H9 (cell line): ENCODE measurements around the gene MBD5. TPM values are rescaled to one million over a fixed set of nuclear protein-coding genes. Genes with fewer than 3 reads are reported as not detected.

Source experiments
- DNase-seq: peaks from one replicate; pipeline ENCODE4 v3.0.0-alpha.2; 2017
- H2AFZ ChIP-seq: one replicate; pipeline ENCODE4 v1.6.1; 2013; ENCODE audit warnings: mild to moderate bottlenecking, low read length, control low read depth, moderate library complexity
- H2AK5ac ChIP-seq: 2 replicates; pipeline ENCODE4 v1.6.1; 2013; ENCODE audit warnings: low read length, control low read depth, mixed read lengths; ENCODE audit not compliant: insufficient read length
- H2BK120ac ChIP-seq: one replicate; pipeline ENCODE4 v1.6.1; 2013; ENCODE audit warnings: low read depth, mild to moderate bottlenecking, low read length, control low read depth, inconsistent platforms; ENCODE audit not compliant: poor library complexity, severe bottlenecking
- H2BK12ac ChIP-seq: 2 replicates; pipeline ENCODE4 v1.6.1; 2013; ENCODE audit warnings: low read length, control low read depth, mixed read lengths, low read depth; ENCODE audit not compliant: insufficient read length
- H2BK15ac ChIP-seq: 2 replicates; pipeline ENCODE4 v1.6.1; 2013; ENCODE audit warnings: low read depth, low read length, control low read depth
- H2BK20ac ChIP-seq: one replicate; pipeline ENCODE4 v1.6.1; 2013; ENCODE audit warnings: low read depth, mild to moderate bottlenecking, low read length, control low read depth, inconsistent platforms; ENCODE audit not compliant: poor library complexity, severe bottlenecking
- H2BK5ac ChIP-seq: 2 replicates; pipeline ENCODE4 v1.6.1; 2013; ENCODE audit warnings: low read length, control low read depth, mixed read lengths; ENCODE audit not compliant: insufficient read length
- H3K14ac ChIP-seq: 2 replicates; pipeline ENCODE4 v1.6.1; 2013; ENCODE audit warnings: low read length, control low read depth; ENCODE audit not compliant: insufficient read depth
- H3K18ac ChIP-seq: 2 replicates; pipeline ENCODE4 v1.6.1; 2013; ENCODE audit warnings: low read depth, mild to moderate bottlenecking, mixed read lengths, low read length, control low read depth; ENCODE audit not compliant: insufficient read length
- H3K23ac ChIP-seq: 2 replicates; pipeline ENCODE4 v1.6.1; 2013; ENCODE audit warnings: low read length, control low read depth, mixed read lengths, low read depth; ENCODE audit not compliant: insufficient read length
- H3K23me2 ChIP-seq: 2 replicates; pipeline ENCODE4 v1.6.1; 2013; ENCODE audit warnings: low read depth, mild to moderate bottlenecking, mixed read lengths, low read length, control low read depth; ENCODE audit not compliant: insufficient read length, poor library complexity, severe bottlenecking
- H3K27ac ChIP-seq: 2 replicates; pipeline ENCODE4 v1.5.1; 2013; ENCODE audit warnings: low read length, control low read depth, mixed read lengths, low read depth; ENCODE audit not compliant: insufficient read length
- H3K27me3 ChIP-seq: 2 replicates; pipeline ENCODE4 v1.6.1; 2013; ENCODE audit warnings: low read length, control low read depth, inconsistent platforms; ENCODE audit not compliant: insufficient read depth
- H3K4ac ChIP-seq: 2 replicates; pipeline ENCODE4 v1.6.1; 2013; ENCODE audit warnings: low read depth, mild to moderate bottlenecking, control low read depth, inconsistent platforms, low read length, moderate library complexity
- H3K4me1 ChIP-seq: 2 replicates; pipeline ENCODE4 v1.6.1; 2013; ENCODE audit warnings: low read length, control low read depth, inconsistent platforms; ENCODE audit not compliant: insufficient read depth
- H3K4me2 ChIP-seq: 2 replicates; pipeline ENCODE4 v1.6.1; 2013; ENCODE audit warnings: low read length, control low read depth, mixed read lengths; ENCODE audit not compliant: insufficient read length, insufficient read depth
- H3K56ac ChIP-seq: 2 replicates; pipeline ENCODE4 v1.6.1; 2013; ENCODE audit warnings: low read depth, mild to moderate bottlenecking, mixed read lengths, low read length, control low read depth; ENCODE audit not compliant: insufficient read length
- H3K79me1 ChIP-seq: 2 replicates; pipeline ENCODE4 v1.6.1; 2013; ENCODE audit warnings: low read depth, mild to moderate bottlenecking, moderate library complexity, low read length, control low read depth, inconsistent platforms; ENCODE audit not compliant: insufficient read depth, poor library complexity, severe bottlenecking
- H3K79me2 ChIP-seq: 2 replicates; pipeline ENCODE4 v1.6.1; 2013; ENCODE audit warnings: low read length, control low read depth, inconsistent platforms; ENCODE audit not compliant: insufficient read depth
- H3K9ac ChIP-seq: 2 replicates; pipeline ENCODE4 v1.6.1; 2013; ENCODE audit warnings: low read length, control low read depth, mixed read lengths; ENCODE audit not compliant: insufficient read length; ENCODE audit errors: extremely low read depth
- H3K9me3 ChIP-seq: one replicate; pipeline ENCODE4 v1.6.1; 2013; ENCODE audit warnings: low read depth, low read length, inconsistent platforms; ENCODE audit not compliant: control insufficient read depth
- H3T11ph ChIP-seq: one replicate; pipeline ENCODE4 v1.6.1; 2013; ENCODE audit warnings: mild to moderate bottlenecking, low read length, control low read depth, inconsistent platforms
- H4K20me1 ChIP-seq: one replicate; pipeline ENCODE4 v1.6.1; 2013; ENCODE audit not compliant: control insufficient read depth, insufficient read length, insufficient read depth
- H4K5ac ChIP-seq: 2 replicates; pipeline ENCODE4 v1.6.1; 2013; ENCODE audit warnings: low read depth, mild to moderate bottlenecking, mixed read lengths, low read length, control low read depth; ENCODE audit not compliant: insufficient read length
- H4K8ac ChIP-seq: replicated peaks from 2 replicates; pipeline ENCODE4 v1.6.1; 2013; ENCODE audit warnings: low read length, control low read depth, mixed read lengths, low read depth; ENCODE audit not compliant: insufficient read length
- H4K91ac ChIP-seq: 2 replicates; pipeline ENCODE4 v1.6.1; 2013; ENCODE audit warnings: low read depth, mild to moderate bottlenecking, moderate library complexity, mixed read lengths, low read length, control low read depth; ENCODE audit not compliant: insufficient read length
- H3K27ac Mint-ChIP-seq, 3 experiments: 2 replicates in 2 of 3; 3 replicates in 1 of 3; pipeline ENCODE4 v1.8.0; 2020 to 2021; ENCODE audit warnings: mixed read lengths in 3 of 3, mild to moderate bottlenecking in 1 of 3, moderate library complexity in 1 of 3
- H3K27me3 Mint-ChIP-seq: 2 replicates; pipeline ENCODE4 v1.8.0; 2021; ENCODE audit warnings: low read depth, mild to moderate bottlenecking, moderate library complexity, mixed read lengths
- H3K36me3 Mint-ChIP-seq, 3 experiments: 2 replicates in 2 of 3; 3 replicates in 1 of 3; pipeline ENCODE4 v1.8.0; 2020 to 2021; ENCODE audit warnings: low read depth in 3 of 3, mixed read lengths in 3 of 3; ENCODE audit not compliant: insufficient read depth in 1 of 3
- H3K4me1 Mint-ChIP-seq, 2 experiments: 2 replicates each; pipeline ENCODE4 v1.8.0; 2020; ENCODE audit warnings: mixed read lengths in 2 of 2
- H3K4me3 Mint-ChIP-seq, 2 experiments: 2 replicates in 1 of 2; 3 replicates in 1 of 2; pipeline ENCODE4 v1.8.0; 2020 to 2021; ENCODE audit warnings: mild to moderate bottlenecking in 2 of 2, mixed read lengths in 2 of 2, moderate library complexity in 1 of 2
- H3K9me3 Mint-ChIP-seq, 2 experiments: 2 replicates in 1 of 2; 3 replicates in 1 of 2; pipeline ENCODE4 v1.8.0; 2020; ENCODE audit warnings: mild to moderate bottlenecking in 2 of 2, mixed read lengths in 2 of 2, moderate library complexity in 1 of 2
- WGBS: extraction: QIAGEN DNeasy Blood & Tissue Kit; methylation state at CpG from one replicate; pipeline ENCODE4 v1.1.7; 2013; ENCODE audit warnings: missing lambda C conversion rate, low lambda C conversion rate, mixed read lengths; ENCODE audit not compliant: insufficient read length; ENCODE audit errors: extremely low coverage; 5-methylcytosine and 5-hydroxymethylcytosine counted together
- total RNA-seq: library from RNA; stranded (reverse); gene quantifications from 2 replicates; pipeline ENCODE4 v1.2.1, GENCODE V29; 2021
- TF ChIP-seq, protein P1 (sequence below): fragments of 200-600 bp; sonication (generic); conservative IDR thresholded peaks from 3 replicates; pipeline ENCODE4 v1.8.0; 2021; ENCODE audit warnings: antibody characterized with exemption, mild to moderate bottlenecking

Gene MBD5
- total RNA-seq, 1 experiment from 2014 or later: 23.1 TPM

DNA sequence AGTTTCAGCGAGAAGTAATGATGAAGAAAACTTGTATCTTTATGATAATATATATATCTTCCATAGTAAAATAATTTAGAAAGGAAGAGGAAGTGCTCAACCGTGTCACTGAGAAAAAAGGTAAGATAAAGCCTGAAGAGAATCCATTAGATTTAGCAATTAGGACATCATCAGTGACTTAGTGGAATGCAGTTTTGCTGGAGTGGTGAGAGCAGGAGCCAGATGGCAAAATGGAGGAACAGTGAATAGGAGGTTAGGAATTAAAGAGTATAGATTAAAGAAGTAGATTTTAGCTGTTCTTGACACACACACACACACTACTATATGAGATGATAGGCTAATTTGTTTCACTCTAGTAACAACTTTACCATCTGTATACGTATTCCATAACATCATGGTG lies 466.5 kb downstream of the MBD5 start:
- no peak overlapping the region for H4K5ac ChIP-seq
- H3K4me1 Mint-ChIP-seq: peaks cover 9 to 15% of the 10 kb centered on the region in 2 experiments
- H3K27ac Mint-ChIP-seq: no peak overlapping the region

More for the DNA sequence above, 466.5 kb downstream of the MBD5 start:
- no CpG with 5 or more reads among the region's 3 CpGs for WGBS
- Mint-ChIP-seq H3K27me3 (no peaks in the 10 kb centered on the region), H3K4me3 (no peak overlapping the region), H3K9me3 (no peaks in the 10 kb centered on the region), H3K36me3 (peaks cover 0 to 8% (median 4%) of the 10 kb centered on the region in 3 experiments; a peak in 4 of 7 replicates)
- Histone ChIP-seq H3K4ac (no peak overlapping the region), H4K91ac (no peak overlapping the region), H3K9me3 (no peaks in the 10 kb centered on the region), H3K23ac (no peak overlapping the region), H3K9ac (no peak overlapping the region), H2BK15ac (no peak overlapping the region), H3K79me2 (no peaks in the 10 kb centered on the region), H2BK20ac (no peak overlapping the region), H2AK5ac (no peak overlapping the region), H4K8ac (no peak overlapping the region), H3K4me1 (no peaks in the 10 kb centered on the region), H3K23me2 (no peaks in the 10 kb centered on the region), H3K4me2 (no peak overlapping the region), H3T11ph (no peak overlapping the region), H3K18ac (no peak overlapping the region), H3K27me3 (no peaks in the 10 kb centered on the region), H3K14ac (no peak overlapping the region), H2AFZ (no peak overlapping the region), H2BK5ac (no peak overlapping the region), H4K20me1 (no peaks in the 10 kb centered on the region), H3K27ac (no peak overlapping the region), H3K79me1 (no peaks in the 10 kb centered on the region), H2BK12ac (no peak overlapping the region), H3K56ac (no peak overlapping the region), H2BK120ac (no peak overlapping the region)
- DNase-seq: no peak
- TF ChIP-seq, protein P1, sequence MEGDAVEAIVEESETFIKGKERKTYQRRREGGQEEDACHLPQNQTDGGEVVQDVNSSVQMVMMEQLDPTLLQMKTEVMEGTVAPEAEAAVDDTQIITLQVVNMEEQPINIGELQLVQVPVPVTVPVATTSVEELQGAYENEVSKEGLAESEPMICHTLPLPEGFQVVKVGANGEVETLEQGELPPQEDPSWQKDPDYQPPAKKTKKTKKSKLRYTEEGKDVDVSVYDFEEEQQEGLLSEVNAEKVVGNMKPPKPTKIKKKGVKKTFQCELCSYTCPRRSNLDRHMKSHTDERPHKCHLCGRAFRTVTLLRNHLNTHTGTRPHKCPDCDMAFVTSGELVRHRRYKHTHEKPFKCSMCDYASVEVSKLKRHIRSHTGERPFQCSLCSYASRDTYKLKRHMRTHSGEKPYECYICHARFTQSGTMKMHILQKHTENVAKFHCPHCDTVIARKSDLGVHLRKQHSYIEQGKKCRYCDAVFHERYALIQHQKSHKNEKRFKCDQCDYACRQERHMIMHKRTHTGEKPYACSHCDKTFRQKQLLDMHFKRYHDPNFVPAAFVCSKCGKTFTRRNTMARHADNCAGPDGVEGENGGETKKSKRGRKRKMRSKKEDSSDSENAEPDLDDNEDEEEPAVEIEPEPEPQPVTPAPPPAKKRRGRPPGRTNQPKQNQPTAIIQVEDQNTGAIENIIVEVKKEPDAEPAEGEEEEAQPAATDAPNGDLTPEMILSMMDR: no peak
